IgD-negative memory B cell (primary cell): ENCODE results near the gene SOBP. TPM values are rescaled to one million over a fixed set of nuclear protein-coding genes. Genes with fewer than 3 reads are reported as not detected.

Experiments used
- H3K27ac Mint-ChIP-seq, 3 donors: one replicate each; pipeline ENCODE4 v1.8.0; 2020 to 2022; ENCODE audit warnings: mild to moderate bottlenecking in 3 of 3, mixed read lengths in 3 of 3, moderate library complexity in 1 of 3
- H3K27me3 Mint-ChIP-seq: one replicate; pipeline ENCODE4 v1.8.0; 2021; ENCODE audit warnings: mixed read lengths
- H3K36me3 Mint-ChIP-seq: one replicate; pipeline ENCODE4 v1.8.0; 2020; ENCODE audit warnings: mild to moderate bottlenecking, mixed read lengths
- H3K4me1 Mint-ChIP-seq, 3 donors: one replicate each; pipeline ENCODE4 v1.8.0; 2020 to 2022; ENCODE audit warnings: mixed read lengths in 3 of 3, mild to moderate bottlenecking in 1 of 3
- H3K4me3 Mint-ChIP-seq, 4 donors: one replicate each; pipeline ENCODE4 v1.8.0; 2020 to 2022; ENCODE audit warnings: mild to moderate bottlenecking in 4 of 4, mixed read lengths in 4 of 4, moderate library complexity in 3 of 4
- H3K9me3 Mint-ChIP-seq, 3 donors: one replicate each; pipeline ENCODE4 v1.8.0; 2020 to 2021; ENCODE audit warnings: mixed read lengths in 3 of 3, mild to moderate bottlenecking in 1 of 3
- polyA plus RNA-seq: library from polyadenylated mRNA; unstranded; fragments of 300-500 nt; fragmentation: Illumina TruSeq; gene quantifications from one replicate; pipeline ENCODE4 v1.2.3, GENCODE V29; 2021

The SOBP gene
- polyA plus RNA-seq, 1 donor from 2014 or later: 1.0 TPM

DNA sequence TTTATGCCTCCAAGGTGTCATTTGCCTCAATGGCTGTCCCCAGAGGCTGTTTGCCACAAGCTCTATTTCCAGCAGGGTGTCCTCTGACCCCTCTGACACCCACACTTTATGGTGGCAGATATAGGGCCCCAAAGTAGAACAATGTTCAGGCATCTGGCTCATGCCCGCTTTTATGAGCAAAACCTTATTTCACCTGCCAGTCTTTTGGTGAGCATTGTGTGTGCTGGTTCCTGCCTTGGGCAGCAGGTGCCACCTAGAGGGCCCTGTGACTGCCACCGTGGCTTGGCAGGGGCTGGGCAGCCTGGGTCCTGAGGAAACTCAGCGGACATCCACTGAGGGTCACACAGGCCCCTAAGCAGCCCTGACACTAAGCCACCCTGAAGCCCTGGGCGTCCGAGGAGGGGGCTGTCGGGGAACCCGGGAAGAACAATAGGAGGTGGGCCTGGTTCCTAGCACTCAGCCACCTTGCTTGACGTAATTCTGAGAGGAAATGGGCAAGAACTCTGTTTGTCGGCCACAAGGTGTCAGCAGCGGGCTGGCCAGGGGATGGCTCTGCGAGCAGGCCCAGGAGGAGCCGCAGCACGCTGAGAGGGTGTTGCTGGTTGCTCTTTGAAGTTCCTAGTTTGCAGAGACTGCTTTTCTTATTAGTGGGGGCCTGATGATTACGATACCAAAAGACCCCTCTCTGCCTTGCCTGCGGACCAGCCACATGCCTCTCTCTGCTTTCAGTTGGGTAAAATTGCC, 185.2 kb downstream of the SOBP start:
- Mint-ChIP-seq H3K4me3 (peak overlapping the region; percentile 42 to 94 (median 84)), H3K27me3 (no peaks in the 10 kb centered on the region), H3K4me1 (peaks cover 12 to 16% (median 16%) of the 10 kb centered on the region in 3 donors), H3K27ac (peak overlapping the region; percentile 51 to 95 (median 82)), H3K36me3 (no peaks in the 10 kb centered on the region), H3K9me3 (no peaks in the 10 kb centered on the region)

GRCh38 chr6:107676042-107676441, 186.1 kb downstream of the SOBP start:
- peak overlapping the region in 1 of 4 donors; percentile 1 for H3K4me3 Mint-ChIP-seq
- H3K27me3 Mint-ChIP-seq: no peaks in the 10 kb centered on the region
- no peaks in the 10 kb centered on the region for H3K36me3 Mint-ChIP-seq
- peaks cover 6 to 10% (median 9%) of the 10 kb centered on the region in 3 donors for H3K4me1 Mint-ChIP-seq
- no peak overlapping the region for H3K27ac Mint-ChIP-seq
- no peaks in the 10 kb centered on the region for H3K9me3 Mint-ChIP-seq

DNA sequence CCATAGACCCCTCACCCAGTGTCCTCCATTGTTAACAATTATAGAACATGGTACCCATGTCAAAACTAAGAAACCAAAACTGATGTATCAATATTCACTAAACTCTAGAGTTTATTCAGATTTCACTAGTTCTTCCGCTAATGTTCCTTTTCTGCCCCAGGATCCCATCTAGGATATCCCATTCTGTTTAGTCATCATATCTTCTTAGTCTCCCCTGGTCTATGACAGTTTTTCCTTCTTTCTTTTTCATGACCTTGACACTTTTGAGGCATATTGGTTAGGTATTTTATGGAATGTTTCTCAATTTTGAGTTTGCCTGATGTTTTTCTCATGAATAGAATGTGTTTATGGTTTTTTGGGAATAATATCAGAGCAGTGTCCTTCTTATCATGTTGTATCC, 187.5 kb downstream of the SOBP start:
- Mint-ChIP-seq H3K27ac (no peak overlapping the region), H3K9me3 (no peaks in the 10 kb centered on the region), H3K4me3 (no peak overlapping the region), H3K36me3 (no peaks in the 10 kb centered on the region), H3K27me3 (no peaks in the 10 kb centered on the region), H3K4me1 (peaks cover 0 to 3% (median 0%) of the 10 kb centered on the region in 3 donors)

DNA sequence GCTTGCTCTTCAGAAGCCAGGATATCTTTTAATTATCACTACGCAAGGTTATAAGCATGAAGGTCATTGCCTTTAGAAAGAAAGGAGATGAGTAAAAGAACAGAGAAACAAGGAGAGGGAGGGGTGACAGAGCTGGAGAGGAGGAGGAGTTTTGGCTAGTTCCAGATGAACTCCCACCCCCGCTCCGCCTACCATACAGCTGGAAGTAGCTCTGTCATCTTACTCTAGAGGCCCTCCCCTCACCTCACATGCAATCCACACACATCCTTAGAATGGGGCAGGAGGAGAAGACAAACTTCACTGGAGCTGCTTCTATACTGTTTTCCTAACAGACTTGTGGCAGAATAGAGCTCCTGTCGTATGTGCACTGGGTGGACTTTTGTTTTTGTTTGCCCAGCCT, 189.5 kb downstream of the SOBP start:
- Mint-ChIP-seq H3K27me3 (no peaks in the 10 kb centered on the region), H3K4me3 (no peak overlapping the region), H3K27ac (no peak overlapping the region), H3K36me3 (no peaks in the 10 kb centered on the region), H3K4me1 (peaks cover 0 to 3% (median 0%) of the 10 kb centered on the region in 3 donors), H3K9me3 (peaks cover 0 to 5% (median 4%) of the 10 kb centered on the region in 3 donors)

GRCh38 chr6:107682721-107683120, 192.8 kb downstream of the SOBP start:
- Mint-ChIP-seq H3K4me3 (no peak overlapping the region), H3K4me1 (no peaks in the 10 kb centered on the region), H3K36me3 (no peaks in the 10 kb centered on the region), H3K27ac (no peak overlapping the region), H3K9me3 (peaks cover 0 to 5% (median 4%) of the 10 kb centered on the region in 3 donors), H3K27me3 (no peaks in the 10 kb centered on the region)

DNA sequence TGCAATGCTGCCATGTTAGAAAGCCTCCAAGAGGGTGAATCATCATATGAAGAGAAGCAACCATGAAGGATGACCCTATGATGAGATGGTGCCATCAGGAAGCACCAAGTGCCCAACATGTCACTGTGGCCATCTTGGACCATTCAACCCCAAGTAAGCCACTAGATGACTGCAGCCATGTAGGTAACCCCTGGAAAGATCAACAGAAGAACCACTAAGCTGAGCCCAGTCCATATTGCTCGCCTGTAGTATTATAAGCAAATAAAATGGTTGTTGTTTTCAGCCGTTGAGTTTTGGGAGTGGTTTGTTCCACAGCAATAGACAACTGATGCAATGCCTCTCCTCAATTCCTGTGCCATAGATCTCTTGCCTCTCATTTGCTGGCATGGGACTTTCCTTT, 193.3 kb downstream of the SOBP start:
- Mint-ChIP-seq H3K27me3 (no peaks in the 10 kb centered on the region), H3K4me3 (no peak overlapping the region), H3K4me1 (no peaks in the 10 kb centered on the region), H3K36me3 (no peaks in the 10 kb centered on the region), H3K27ac (no peak overlapping the region), H3K9me3 (peaks cover 0 to 5% (median 4%) of the 10 kb centered on the region in 3 donors)

- peak overlapping the region in 1 of 3 donors; percentile 26 for H3K27ac Mint-ChIP-seq
These were observed 195.1 kb downstream of the SOBP start for GRCh38 chr6:107684996-107685395.

DNA sequence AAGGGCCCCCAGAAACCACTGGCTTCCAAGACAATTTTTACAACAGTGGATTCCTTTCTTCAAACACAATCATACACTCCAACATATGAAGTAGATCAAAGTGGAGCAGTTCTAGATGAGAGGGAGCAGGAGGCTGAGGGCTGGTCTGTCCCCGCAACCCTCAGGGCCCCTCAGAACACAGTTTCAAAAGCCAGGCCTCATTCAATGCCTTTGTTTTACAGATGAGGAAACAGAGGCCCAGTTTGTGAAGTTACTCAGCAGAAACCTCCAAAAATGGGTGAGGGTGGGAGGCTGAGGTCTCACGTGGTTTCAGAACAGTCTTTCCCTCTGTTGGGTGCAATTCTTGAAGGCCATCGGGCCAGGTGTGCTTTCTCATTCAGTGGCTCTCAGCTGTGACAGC, 199.3 kb downstream of the SOBP start:
- H3K27ac Mint-ChIP-seq: no peak overlapping the region
- H3K27me3 Mint-ChIP-seq: peaks cover 6% of the 10 kb centered on the region
- no peaks in the 10 kb centered on the region for H3K9me3 Mint-ChIP-seq
- H3K4me1 Mint-ChIP-seq: peaks cover 0 to 2% (median 0%) of the 10 kb centered on the region in 3 donors
- no peak overlapping the region for H3K4me3 Mint-ChIP-seq
- H3K36me3 Mint-ChIP-seq: no peaks in the 10 kb centered on the region

More at GRCh38 chr6:107684996-107685395, 195.1 kb downstream of the SOBP start:
- H3K4me3 Mint-ChIP-seq: no peak overlapping the region
- H3K4me1 Mint-ChIP-seq: no peaks in the 10 kb centered on the region
- H3K27me3 Mint-ChIP-seq: no peaks in the 10 kb centered on the region
- H3K9me3 Mint-ChIP-seq: peaks cover 0 to 5% (median 4%) of the 10 kb centered on the region in 3 donors
- no peaks in the 10 kb centered on the region for H3K36me3 Mint-ChIP-seq

- Mint-ChIP-seq H3K9me3 (no peaks in the 10 kb centered on the region), H3K27me3 (peaks cover 6% of the 10 kb centered on the region), H3K36me3 (no peaks in the 10 kb centered on the region), H3K4me3 (no peak overlapping the region), H3K4me1 (peaks cover 0 to 2% (median 0%) of the 10 kb centered on the region in 3 donors), H3K27ac (no peak overlapping the region)
These were observed 200.2 kb downstream of the SOBP start for GRCh38 chr6:107689951-107690642.

GRCh38 chr6:107690643-107691061, 200.7 kb downstream of the SOBP start:
- Mint-ChIP-seq H3K4me1 (peaks cover 0 to 2% (median 0%) of the 10 kb centered on the region in 3 donors), H3K27me3 (peaks cover 8% of the 10 kb centered on the region), H3K27ac (no peak overlapping the region), H3K4me3 (no peak overlapping the region), H3K9me3 (no peaks in the 10 kb centered on the region), H3K36me3 (no peaks in the 10 kb centered on the region)

DNA sequence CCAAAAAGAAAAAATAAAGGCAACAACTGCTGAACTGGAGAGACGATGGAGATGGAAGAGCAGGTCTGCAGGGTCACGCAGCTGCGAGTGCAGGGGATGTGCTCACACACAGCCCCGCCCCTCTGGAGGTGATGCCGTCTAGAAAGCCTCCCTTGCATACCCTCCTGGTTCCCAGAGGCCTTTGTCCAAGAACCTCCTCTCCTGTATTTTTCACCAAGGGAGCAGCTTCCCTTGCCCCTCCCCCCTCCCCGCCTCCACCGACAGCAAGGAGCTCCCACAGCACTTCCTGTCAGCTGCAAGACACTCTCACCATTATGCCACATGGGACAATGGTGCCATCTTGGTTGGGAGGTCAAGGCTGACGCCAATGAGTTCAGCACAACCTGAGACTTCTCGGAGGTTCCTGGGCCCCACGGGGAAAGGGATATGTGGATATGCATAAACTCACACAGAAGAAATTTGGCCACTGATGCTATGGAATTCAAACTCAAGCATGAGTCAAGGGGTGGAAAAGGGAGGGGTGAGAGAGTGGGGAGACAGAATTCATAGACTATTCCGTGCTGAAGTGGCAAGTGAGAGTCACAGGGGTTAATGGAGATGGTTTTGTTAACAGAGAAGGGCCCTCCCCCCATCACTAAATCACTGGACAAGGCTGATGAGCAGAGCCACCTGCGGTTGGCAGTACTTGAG, 201.3 kb downstream of the SOBP start:
- peaks cover 0 to 2% (median 0%) of the 10 kb centered on the region in 3 donors for H3K4me1 Mint-ChIP-seq
- H3K9me3 Mint-ChIP-seq: no peaks in the 10 kb centered on the region
- no peak overlapping the region for H3K27ac Mint-ChIP-seq
- H3K4me3 Mint-ChIP-seq: no peak overlapping the region
- H3K36me3 Mint-ChIP-seq: no peaks in the 10 kb centered on the region
- H3K27me3 Mint-ChIP-seq: peaks cover 9% of the 10 kb centered on the region

GRCh38 chr6:107692351-107692750, 202.4 kb downstream of the SOBP start:
- peaks cover 12% of the 10 kb centered on the region for H3K27me3 Mint-ChIP-seq
- H3K4me1 Mint-ChIP-seq: peaks cover 0 to 2% (median 0%) of the 10 kb centered on the region in 3 donors
- no peaks in the 10 kb centered on the region for H3K36me3 Mint-ChIP-seq
- H3K4me3 Mint-ChIP-seq: no peak overlapping the region
- H3K27ac Mint-ChIP-seq: no peak overlapping the region
- H3K9me3 Mint-ChIP-seq: no peaks in the 10 kb centered on the region

- H3K27ac Mint-ChIP-seq: no peak overlapping the region
- no peak overlapping the region for H3K4me3 Mint-ChIP-seq
- H3K4me1 Mint-ChIP-seq: peaks cover 0 to 2% (median 0%) of the 10 kb centered on the region in 3 donors
- H3K9me3 Mint-ChIP-seq: peaks cover 0 to 2% (median 0%) of the 10 kb centered on the region in 3 donors
- peaks cover 16% of the 10 kb centered on the region for H3K27me3 Mint-ChIP-seq
- no peaks in the 10 kb centered on the region for H3K36me3 Mint-ChIP-seq
These were observed 205.3 kb downstream of the SOBP start for GRCh38 chr6:107695061-107695720.

- Mint-ChIP-seq H3K27me3 (peaks cover 12% of the 10 kb centered on the region), H3K4me1 (peaks cover 0 to 1% (median 0%) of the 10 kb centered on the region in 3 donors)
These were observed 207.8 kb downstream of the SOBP start for GRCh38 chr6:107697682-107698081.

More at GRCh38 chr6:107697682-107698081, 207.8 kb downstream of the SOBP start:
- Mint-ChIP-seq H3K36me3 (no peaks in the 10 kb centered on the region), H3K9me3 (peaks cover 0 to 2% (median 0%) of the 10 kb centered on the region in 3 donors), H3K27ac (no peak overlapping the region), H3K4me3 (no peak overlapping the region)
